LHCN-M2 (cell line): Measurements from ENCODE around the gene SI. TPM values are rescaled to one million over a fixed set of nuclear protein-coding genes. Genes with fewer than 3 reads are reported as not detected.
"Not testable (repeated sequence)": the region's sequence is repeated elsewhere in the genome, so short reads cannot be mapped to it uniquely, and the experiment has no call there.

Experiments used
- DNase-seq: peaks from one replicate; pipeline ENCODE4 v3.0.0-alpha.2; 2012; ENCODE audit warnings: low read depth
- polyA plus RNA-seq: library from polyadenylated mRNA; unstranded; fragments of >200 nt; gene quantifications from one replicate; pipeline ENCODE4 v1.2.1, GENCODE V29; 2012; ENCODE audit warnings: missing spikeins
- total RNA-seq: library from RNA; depleted of rRNA; stranded (reverse); fragments of >200 nt; gene quantifications from 2 replicates; pipeline ENCODE4 v1.2.3, GENCODE V29; 2014; rRNA removed

SI gene
- total RNA-seq, result not detected in 2 replicates
- not detected for polyA plus RNA-seq

DNA sequence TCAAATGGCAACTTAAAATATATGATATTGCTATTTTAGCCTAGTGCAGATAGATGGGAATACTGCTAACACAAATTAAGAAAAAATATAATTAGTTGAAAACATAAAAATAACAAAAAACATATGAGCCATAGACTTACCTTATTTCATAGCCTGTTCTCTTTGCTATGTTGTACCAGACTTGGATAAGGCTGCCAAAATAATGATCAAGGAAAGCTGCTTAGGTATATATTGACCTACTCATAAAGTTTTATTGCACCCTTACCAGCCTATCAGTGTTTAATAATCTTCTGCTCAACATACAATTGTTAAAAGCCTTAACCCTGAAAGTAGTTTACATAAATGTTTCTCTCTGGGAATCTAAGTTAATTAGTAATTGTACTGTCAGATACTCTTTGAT is at the start of gene SI:
SI (minus strand) TSS at position 204 of the 400 bp plus-strand sequence. CDS start 2,484 bp downstream, outside the sequence.
- DNase-seq, result no peak

DNA sequence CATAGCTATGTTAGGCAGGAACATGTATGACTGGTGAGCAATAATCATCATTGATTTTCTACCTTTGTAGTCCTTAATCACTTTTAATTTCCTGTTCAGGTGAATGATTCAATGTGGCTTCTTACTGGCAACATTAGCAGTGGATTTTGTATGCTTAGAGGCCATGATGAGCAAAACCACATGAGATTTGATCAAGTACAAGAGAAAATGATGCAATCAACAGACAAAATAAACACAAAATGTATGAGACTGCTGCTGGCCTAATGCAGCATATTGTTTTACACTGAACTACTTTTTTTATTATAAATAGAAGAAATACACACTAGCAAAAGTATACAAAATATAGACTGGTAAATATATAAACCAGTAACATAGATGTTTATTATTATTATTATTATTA is 47.5 kb upstream of the SI start:
- no peak for DNase-seq

DNA sequence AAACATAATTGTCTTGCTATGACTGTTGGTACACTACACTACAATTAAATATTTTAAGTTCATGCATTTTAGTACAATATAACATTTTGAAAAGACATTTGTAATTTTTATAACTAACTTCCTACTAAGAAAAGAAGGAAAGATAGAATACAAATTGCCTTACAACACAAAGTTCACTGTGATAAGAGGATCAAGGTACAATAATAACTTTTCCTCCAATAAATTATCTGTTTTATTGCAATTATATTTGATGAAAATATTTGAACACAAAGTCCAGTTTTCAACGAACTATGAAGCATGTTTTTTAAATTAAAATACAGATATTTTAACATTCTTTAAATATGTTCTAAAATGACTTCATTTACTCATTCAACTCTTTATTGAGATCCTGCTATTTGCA is 33.1 kb upstream of the SI start:
- DNase-seq, result no peak

DNA sequence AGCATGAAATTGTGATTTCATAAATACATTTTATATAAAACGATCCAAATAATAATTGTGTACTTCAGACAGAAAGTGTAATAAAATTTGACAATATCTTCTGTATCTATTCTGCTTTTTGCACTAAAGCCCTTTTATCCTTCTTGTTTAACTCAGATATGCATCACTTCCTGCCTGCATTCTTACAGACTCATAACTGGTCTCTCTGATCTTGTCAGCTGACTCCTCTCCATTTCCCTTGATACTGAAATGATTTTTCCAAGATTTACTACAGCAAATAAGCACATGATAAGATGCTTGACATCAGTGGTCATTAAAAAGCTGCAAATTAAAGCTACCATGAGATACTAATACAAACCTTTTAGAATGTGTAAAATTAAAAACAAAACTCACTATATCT is 25.3 kb upstream of the SI start:
- no peak for DNase-seq

DNA sequence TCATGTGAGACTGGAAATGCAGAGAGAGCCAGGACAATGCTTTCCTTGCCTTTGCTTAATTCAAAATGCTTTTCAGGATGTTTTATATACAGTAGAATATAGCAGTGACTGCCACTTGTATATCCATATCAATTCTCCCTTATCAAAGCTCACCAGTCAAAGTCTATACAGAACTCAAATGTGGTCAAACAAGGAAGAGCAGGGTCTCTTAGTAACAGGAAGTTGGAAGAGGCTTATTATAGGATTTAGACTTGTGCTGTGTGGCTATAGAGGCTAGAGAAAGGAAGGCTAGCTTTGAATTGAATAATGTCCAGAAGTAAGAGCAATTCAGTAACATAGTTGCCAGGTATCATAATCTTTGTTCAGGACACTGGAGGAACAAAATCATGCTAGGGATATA is 4.4 kb upstream of the SI start:
- no peak for DNase-seq

DNA sequence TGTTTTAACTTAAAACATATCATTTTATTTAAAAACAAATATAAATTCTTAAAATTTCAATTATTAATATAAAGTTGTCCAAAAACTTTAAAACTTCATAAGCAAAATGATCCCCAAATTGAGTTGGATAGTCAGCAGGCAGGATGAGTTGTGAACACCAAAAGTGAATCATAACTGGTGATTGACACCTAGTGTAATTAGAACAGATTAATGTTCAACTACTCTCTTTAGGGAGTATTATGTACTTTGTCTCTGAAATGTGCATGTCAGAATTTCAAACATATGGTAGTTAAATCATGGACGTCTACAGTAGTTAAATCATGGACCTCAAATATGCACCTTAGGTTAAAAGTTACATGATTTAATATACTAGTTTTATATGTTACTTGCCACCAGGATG is 2.9 kb upstream of the SI start:
- no peak for DNase-seq

DNA sequence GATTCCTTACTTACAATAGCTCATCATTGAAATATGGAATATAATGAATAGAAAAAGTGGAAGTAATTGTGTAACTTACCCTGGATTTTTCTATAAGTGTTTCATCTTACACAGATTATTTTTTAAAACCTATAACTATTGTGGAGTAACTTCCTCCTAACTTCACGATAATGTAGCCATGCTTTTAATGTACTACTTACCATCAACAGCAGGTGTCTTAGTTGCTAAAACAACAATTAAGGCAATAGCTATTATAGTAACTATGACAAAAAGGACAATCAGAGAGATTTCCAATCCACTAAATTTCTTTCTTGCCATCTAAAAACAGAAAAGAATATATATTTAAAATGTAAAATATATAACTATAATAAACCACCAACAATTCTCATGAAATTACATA is 2.6 kb downstream of the SI start:
- DNase-seq, result no peak

DNA sequence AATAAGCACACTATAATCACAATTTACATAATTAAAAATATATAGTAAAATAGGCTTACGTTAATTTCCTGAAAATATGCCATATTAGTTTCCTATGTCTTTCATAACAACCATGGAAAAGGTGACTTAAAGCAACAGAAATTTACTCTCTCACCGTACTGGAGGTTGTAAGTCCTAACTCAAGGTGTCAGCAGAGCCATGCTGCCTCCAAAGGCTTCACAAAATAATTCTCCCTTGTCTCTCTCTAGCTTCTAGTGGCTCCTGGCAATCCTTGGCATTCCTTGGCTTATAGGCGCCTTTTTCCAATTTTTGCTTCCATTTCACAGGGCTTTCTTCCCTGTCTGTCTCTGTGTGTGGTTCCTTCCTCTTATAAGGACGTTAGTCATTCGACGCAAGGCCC is 7.6 kb downstream of the SI start:
- no peak for DNase-seq

DNA sequence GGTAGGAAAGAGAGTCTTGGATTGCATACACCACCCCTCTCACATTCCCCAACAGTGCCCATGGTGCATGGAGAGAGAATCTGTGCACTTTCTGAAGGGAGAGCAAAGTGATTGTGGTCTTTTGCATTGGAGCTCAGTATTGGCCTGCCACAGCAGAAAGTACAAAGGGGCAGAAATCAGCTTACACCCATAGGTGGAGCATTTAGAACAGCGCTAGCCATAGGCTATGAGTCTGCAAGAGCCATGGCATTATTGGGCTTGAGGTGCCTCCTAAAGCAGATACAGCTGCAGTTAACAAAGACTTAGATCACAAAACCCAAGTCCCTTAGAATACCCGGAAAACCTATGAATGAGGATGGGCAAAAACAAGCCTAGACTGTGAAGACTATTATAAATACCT is 21.8 kb downstream of the SI start:
- DNase-seq, result no peak

DNA sequence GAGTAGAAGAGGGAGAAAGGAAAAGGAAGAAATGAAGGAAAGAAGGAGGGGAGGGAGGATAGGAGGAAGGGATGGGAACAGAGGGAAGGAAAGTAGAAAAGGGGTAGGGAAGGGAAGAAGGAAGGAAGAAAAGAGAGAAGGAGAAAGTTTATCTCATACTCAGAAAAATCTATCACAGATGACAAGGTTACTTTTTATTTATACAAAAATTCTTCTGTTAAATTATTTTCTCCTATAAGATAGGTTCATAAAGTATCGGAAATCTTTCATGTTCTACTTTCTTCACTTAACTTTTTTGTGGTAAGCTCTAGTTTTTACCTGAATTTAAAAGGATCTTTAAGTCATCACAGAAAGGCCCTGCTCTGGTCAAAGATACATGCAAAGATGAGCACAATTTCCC is 38.1 kb downstream of the SI start:
- no peak for DNase-seq

DNA sequence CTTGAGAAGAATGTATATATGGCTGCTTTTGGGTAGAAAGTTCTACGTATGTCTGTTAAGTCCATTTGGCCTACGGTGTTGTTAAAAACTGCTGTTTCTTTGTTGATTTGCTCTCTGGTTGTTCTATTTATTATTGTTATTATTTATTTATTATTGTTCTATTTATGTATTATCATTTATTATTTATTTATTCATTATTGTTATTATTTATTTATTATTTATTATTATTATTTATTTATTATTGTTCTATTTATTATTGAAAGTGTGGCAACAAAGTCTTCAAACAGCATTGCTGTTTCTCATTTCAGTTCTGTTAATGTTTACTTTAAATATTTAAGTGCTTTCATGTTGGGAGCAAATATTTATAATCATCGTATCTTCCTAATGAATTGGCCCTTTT is 66.7 kb downstream of the SI start:
- no peak for DNase-seq

DNA sequence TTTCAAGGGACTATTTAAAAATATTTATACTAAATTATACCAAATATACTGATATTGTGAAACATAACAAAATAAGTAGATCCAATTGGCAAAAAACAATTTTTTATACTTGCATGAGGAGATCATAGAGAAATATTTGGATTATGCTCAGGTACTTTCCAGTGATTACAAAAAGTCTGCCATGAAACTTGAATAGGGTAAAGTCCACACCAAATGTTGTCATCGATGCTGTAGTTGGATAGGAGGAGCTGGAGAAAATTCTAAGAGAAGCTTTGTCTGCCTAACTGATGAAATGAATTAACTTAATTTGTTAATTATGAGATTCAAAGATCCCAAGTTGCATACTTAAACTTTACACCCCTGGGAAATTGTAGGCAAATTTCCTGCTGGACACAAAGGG is 93.3 kb downstream of the SI start:
- no peak for DNase-seq

DNA sequence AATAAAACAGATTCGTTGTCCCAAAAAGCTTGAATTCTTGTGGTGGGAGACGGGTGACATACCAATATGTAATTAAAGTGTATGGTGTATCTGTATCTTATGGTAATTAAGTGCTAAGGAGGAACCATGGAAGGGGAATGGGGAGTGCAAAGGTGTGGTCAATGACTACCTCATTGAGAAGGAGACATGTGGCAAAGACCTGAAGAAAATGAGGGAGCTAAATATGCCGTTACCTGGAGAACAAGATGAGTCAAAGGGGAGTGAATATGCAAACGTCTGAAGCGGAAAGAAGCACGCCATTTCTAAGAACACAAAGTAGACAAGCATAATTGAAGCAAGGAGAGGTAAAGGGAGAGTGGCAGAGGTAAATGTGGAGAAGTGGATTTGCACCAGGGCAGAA is 115.7 kb downstream of the SI start:
- no peak for DNase-seq

DNA sequence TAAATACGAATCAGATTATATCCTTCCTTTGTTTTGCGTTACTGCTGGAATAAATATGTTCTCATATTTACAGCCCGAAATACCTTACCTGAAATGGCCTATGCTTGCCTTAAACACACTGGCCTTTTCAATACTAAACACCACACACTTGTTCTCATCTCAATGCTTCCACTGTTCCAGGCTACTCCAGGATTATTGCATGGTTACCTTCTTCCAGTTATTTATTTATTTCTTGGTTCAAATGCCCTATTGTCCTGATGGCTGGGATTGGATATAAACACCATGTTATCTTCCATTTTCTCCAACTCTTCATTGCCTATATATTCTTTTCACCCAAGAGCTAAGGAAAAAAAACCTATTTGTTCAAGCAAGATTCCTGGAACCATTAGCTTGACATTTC is 125.3 kb downstream of the SI start:
- no peak for DNase-seq

DNA sequence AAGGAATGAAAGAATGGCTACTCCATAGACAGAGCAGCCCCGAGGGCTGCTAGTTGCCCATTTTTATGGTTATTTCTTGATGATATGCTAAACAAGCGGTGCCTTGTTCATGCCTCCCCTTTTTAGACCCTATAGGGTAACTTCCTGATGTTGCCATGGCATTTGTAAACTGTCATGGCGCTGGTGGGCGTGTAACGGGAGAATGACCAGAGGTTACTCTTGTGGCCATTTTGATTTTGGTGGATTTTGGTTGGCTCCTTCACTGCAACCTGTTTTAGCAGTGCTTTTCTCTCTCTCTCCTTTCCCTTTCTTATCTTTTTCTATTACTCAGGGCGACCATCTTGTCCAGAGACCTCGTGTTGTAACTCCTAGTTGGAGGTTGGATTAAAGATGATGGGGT is 126.9 kb downstream of the SI start:
- not testable (repeated sequence) for DNase-seq

DNA sequence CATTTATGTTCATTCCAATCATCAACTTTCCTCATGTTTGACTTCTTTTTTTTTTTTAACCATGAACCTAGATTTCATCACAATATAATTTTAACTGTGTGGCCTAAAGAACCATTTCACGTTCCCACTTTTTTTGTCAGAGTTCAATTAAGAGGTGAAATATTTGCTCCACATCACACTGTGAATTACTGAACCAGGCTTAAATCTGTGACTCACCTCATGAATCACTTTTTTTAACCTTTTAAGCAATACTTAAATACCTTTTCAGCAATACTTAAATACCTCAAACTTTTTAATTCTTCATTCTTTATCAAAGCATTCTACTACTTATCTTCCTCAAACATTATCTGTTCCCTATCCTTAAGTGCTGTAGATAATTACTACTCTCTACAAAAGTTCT is 137.6 kb downstream of the SI start:
- no peak for DNase-seq

DNA sequence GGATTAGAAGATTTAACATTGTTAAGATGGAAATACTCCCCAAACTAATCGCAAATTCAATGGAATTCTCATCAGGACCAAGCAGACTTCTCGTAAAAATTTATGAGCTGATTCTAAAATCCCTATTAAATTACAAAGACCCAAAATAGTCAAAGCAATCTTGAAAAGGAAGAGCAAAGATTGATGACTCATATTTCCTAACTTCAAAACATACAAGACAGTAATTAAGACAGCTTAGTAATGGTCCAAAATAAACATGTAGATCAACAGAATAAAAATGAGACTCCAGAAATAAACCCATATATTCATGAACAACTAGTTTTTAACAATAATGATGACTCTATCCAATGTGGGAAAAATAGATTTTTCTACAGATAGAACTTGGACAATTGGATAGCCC is 148.7 kb downstream of the SI start:
- no peak for DNase-seq

Other genes with a start within 250 kb of the SI start
- not detected in 2 replicates for gene SLITRK3, start 117.9 kb upstream of the SI start, total RNA-seq